SU-DHL-6 (cell line): Measurements from ENCODE around the gene AKR1B1.

Source experiments
- H2AFZ ChIP-seq: fragments of 200-600 bp; sonication (generic); 2 replicates; pipeline ENCODE4 v1.6.1; 2014; ENCODE audit warnings: low read depth, mild to moderate bottlenecking, moderate library complexity, mixed read lengths, antibody characterized with exemption, low read length; ENCODE audit not compliant: severe bottlenecking
- H3F3A ChIP-seq: fragments of 200-600 bp; shearing (Covaris generic); 2 replicates; pipeline ENCODE4 v1.6.0; 2016; ENCODE audit warnings: antibody characterized with exemption, mild to moderate bottlenecking; ENCODE audit not compliant: insufficient read depth
- H3K27ac ChIP-seq: fragments of 200-600 bp; sonication (generic); 2 replicates; pipeline ENCODE4 v1.5.1; 2016; ENCODE audit warnings: low read depth, mild to moderate bottlenecking, low read length, moderate library complexity, mixed read lengths
- H3K27me3 ChIP-seq: fragments of 200-600 bp; sonication (generic), shearing (Covaris generic); 2 replicates; pipeline ENCODE4 v1.6.0; 2014; ENCODE audit warnings: mild to moderate bottlenecking, low read length
- H3K36me3 ChIP-seq: fragments of 200-600 bp; sonication (generic); 2 replicates; pipeline ENCODE4 v1.6.1; 2014; ENCODE audit warnings: mild to moderate bottlenecking, low read length, mixed read lengths
- H3K4me2 ChIP-seq: fragments of 300-600, 200-600 bp; shearing (Covaris generic), sonication (generic); 2 replicates; pipeline ENCODE4 v1.6.0; 2014; ENCODE audit warnings: low read length, low read depth, mild to moderate bottlenecking; ENCODE audit not compliant: poor library complexity, severe bottlenecking
- H3K4me3 ChIP-seq: fragments of 200-600 bp; sonication (generic); 2 replicates; pipeline ENCODE4 v1.5.1; 2014; ENCODE audit warnings: antibody characterized with exemption, low read length, mild to moderate bottlenecking, mixed read lengths; ENCODE audit not compliant: insufficient read depth, poor library complexity, severe bottlenecking
- H3K79me2 ChIP-seq: fragments of 200-600 bp; sonication (generic); 2 replicates; pipeline ENCODE4 v1.6.1; 2014; ENCODE audit warnings: mild to moderate bottlenecking, low read length, moderate library complexity; ENCODE audit not compliant: insufficient read depth
- H3K9ac ChIP-seq: fragments of 200-600 bp; sonication (generic); 2 replicates; pipeline ENCODE4 v1.7.0; 2014; ENCODE audit warnings: mild to moderate bottlenecking, low read length
- H3K9me2 ChIP-seq: fragments of 200-600 bp; sonication (generic); replicated peaks from 2 replicates; pipeline ENCODE4 v1.6.1; 2014; ENCODE audit warnings: low read length; ENCODE audit not compliant: insufficient read depth
- H3K9me3 ChIP-seq: fragments of 200-600 bp; sonication (generic); 2 replicates; pipeline ENCODE4 v1.6.1; 2014; ENCODE audit warnings: low read length, mixed read lengths; ENCODE audit not compliant: insufficient read depth
- H4K20me1 ChIP-seq: fragments of 200-600 bp; sonication (generic); 2 replicates; pipeline ENCODE4 v1.6.1; 2014; ENCODE audit warnings: low read depth, mild to moderate bottlenecking, antibody characterized with exemption, low read length, moderate library complexity, mixed read lengths
- EZH2phosphoT487 ChIP-seq: fragments of 200-600 bp; sonication (generic), shearing (Covaris generic); conservative IDR thresholded peaks from 2 replicates; pipeline ENCODE4 v1.6.1; 2018; ENCODE audit warnings: mild to moderate bottlenecking, antibody characterized with exemption, low read length, moderate library complexity, mixed read lengths
- TF ChIP-seq, protein P1 (sequence below): fragments of 200-600 bp; sonication (generic); IDR thresholded peaks from one replicate; pipeline ENCODE4 v1.5.1; 2017; ENCODE audit warnings: antibody characterized with exemption, mild to moderate bottlenecking, low read length, moderate library complexity; ENCODE audit not compliant: insufficient read depth, poor library complexity, severe bottlenecking

The AKR1B1 gene

DNA sequence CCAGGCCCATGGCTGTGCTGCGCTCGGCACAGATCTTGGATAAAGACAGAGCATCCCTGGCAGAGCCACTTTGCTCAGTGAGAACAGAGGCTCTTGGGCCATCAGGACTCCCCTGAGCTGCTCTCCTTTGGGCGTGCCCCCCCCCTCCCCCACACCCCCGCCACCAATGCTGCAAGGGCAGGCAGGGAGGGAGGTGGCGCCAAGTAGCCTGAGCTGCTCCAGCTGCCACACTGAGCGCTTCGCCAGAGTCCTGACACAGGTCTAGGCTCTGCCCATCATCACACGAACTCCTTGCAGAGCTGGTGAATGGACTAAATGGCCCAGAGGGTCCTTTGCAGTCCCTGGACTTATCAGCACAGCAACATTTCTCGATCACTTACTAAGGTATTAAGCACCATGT lies 12.5 kb downstream of the AKR1B1 start:
- no peaks in the 10 kb centered on the region for H3K9me2 ChIP-seq
- TF ChIP-seq, protein P1, sequence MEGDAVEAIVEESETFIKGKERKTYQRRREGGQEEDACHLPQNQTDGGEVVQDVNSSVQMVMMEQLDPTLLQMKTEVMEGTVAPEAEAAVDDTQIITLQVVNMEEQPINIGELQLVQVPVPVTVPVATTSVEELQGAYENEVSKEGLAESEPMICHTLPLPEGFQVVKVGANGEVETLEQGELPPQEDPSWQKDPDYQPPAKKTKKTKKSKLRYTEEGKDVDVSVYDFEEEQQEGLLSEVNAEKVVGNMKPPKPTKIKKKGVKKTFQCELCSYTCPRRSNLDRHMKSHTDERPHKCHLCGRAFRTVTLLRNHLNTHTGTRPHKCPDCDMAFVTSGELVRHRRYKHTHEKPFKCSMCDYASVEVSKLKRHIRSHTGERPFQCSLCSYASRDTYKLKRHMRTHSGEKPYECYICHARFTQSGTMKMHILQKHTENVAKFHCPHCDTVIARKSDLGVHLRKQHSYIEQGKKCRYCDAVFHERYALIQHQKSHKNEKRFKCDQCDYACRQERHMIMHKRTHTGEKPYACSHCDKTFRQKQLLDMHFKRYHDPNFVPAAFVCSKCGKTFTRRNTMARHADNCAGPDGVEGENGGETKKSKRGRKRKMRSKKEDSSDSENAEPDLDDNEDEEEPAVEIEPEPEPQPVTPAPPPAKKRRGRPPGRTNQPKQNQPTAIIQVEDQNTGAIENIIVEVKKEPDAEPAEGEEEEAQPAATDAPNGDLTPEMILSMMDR: no peak
- TF ChIP-seq EZH2phosphoT487: no peak
- H3F3A ChIP-seq: no peaks in the 10 kb centered on the region

GRCh38 chr7:134444961-134445315 lies 14.0 kb downstream of the AKR1B1 start:
- no peaks in the 10 kb centered on the region for H4K20me1 ChIP-seq
- no peaks in the 10 kb centered on the region for H3K9me2 ChIP-seq
- H3K9me3 ChIP-seq: no peaks in the 10 kb centered on the region
- no peak overlapping the region for H3K4me3 ChIP-seq
- no peak overlapping the region for H2AFZ ChIP-seq
- no peak overlapping the region for H3K4me2 ChIP-seq
- H3K36me3 ChIP-seq: peaks cover 3% of the 10 kb centered on the region; the same call in 1 of the 2 replicates
- no peak overlapping the region for H3K27ac ChIP-seq
- no peaks in the 10 kb centered on the region for H3F3A ChIP-seq
- H3K79me2 ChIP-seq: no peaks in the 10 kb centered on the region
- H3K9ac ChIP-seq: no peak overlapping the region
- TF ChIP-seq, protein P1: no peak
- TF ChIP-seq EZH2phosphoT487: no peak
- no peaks in the 10 kb centered on the region for H3K27me3 ChIP-seq

More for the DNA sequence above, 12.5 kb downstream of the AKR1B1 start:
- peaks cover 2% of the 10 kb centered on the region; the same call in 1 of the 2 replicates for H3K79me2 ChIP-seq
- H3K9me3 ChIP-seq: no peaks in the 10 kb centered on the region
- H3K36me3 ChIP-seq: peaks cover 3% of the 10 kb centered on the region; the same call in 1 of the 2 replicates
- H3K4me2 ChIP-seq: no peak overlapping the region
- no peaks in the 10 kb centered on the region for H3K27me3 ChIP-seq
- H4K20me1 ChIP-seq: no peaks in the 10 kb centered on the region
- no peak overlapping the region for H2AFZ ChIP-seq
- H3K4me3 ChIP-seq: no peak overlapping the region
- no peak overlapping the region for H3K9ac ChIP-seq
- H3K27ac ChIP-seq: no peak overlapping the region

DNA sequence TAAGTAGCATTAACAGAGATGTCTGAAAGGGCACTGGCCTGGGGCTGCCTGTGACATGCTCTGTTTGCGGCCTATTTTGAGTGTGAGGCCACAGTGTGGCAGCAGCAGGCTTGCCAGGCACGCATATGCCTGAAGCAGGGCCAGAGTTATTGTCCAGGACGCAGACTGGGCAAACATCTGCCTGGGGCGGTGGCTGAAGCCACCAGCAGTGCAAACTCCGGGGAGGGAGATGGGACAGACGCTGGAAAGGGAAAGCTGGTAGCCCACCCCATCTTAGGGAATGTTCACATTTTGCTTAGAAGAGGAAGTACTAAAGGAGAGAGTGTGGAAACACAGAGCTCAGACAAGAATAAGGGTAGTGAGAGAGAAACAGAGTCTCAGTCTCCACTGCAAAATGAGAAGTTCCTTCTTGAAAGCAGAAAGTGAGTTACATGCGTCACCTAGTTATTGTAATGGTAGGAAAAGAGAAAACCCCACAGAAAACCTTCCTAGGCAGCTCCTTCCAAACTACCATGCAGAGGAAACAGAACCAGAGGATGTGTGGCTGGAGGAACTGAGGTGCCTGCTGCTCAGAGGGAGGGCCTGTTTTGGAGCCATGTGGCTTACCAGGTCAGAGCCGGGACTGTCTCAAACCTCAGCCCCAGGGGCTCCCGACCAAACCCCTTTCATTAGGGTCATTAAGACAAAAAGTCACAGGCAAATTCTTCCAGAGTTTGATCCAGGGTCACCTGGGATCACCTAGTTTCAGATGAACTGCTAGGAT lies 14.5 kb downstream of the AKR1B1 start:
- Histone ChIP-seq H3F3A (no peaks in the 10 kb centered on the region), H4K20me1 (no peaks in the 10 kb centered on the region), H3K9ac (no peak overlapping the region), H3K27me3 (no peaks in the 10 kb centered on the region), H2AFZ (no peak overlapping the region), H3K9me2 (no peaks in the 10 kb centered on the region), H3K27ac (no peak overlapping the region), H3K36me3 (peaks cover 3% of the 10 kb centered on the region; the same call in 1 of the 2 replicates), H3K4me2 (no peak overlapping the region), H3K4me3 (no peak overlapping the region), H3K79me2 (no peaks in the 10 kb centered on the region), H3K9me3 (no peaks in the 10 kb centered on the region)
- TF ChIP-seq, protein P1: no peak
- no peak for TF ChIP-seq EZH2phosphoT487
